ENCODE measurements around the gene GPR146. TPM values are rescaled to one million over a fixed set of nuclear protein-coding genes. Genes with fewer than 3 reads are reported as not detected.
A peak's percentile ranks its signal among the peaks of the same experiment; 100 is the strongest.

Gene GPR146
- total and polyA plus RNA-seq, 2 of the 13 experiments (the other 11 are each of a cell fraction or from before 2014, with no cell fraction given), result 2.0 to 15.9 TPM

GRCh38 chr7:1103009-1103788 lies 58.9 kb downstream of the GPR146 start (continued):
- TF ChIP-seq KLF15 (CRISPR knock-in tag; IDR thresholded peaks at IDR 0.05; ENCODE audit: borderline replicate concordance) (no peak), ZC3H13 (CRISPR knock-in tag; IDR thresholded peaks at IDR 0.05) (no peak), FOXA3 (CRISPR knock-in tag; IDR thresholded peaks at IDR 0.05) (peak; percentile 48; the same call in 1 of the 2 replicates), ZNF235 (CRISPR knock-in tag; IDR thresholded peaks at IDR 0.05; ENCODE audit: borderline replicate concordance) (no peak), ZNF263 (CRISPR knock-in tag; IDR thresholded peaks at IDR 0.05) (no peak), ZNF615 (CRISPR knock-in tag; IDR thresholded peaks at IDR 0.05; ENCODE audit: borderline replicate concordance) (no peak), ZBTB1 (CRISPR knock-in tag; IDR thresholded peaks at IDR 0.05; ENCODE audit: borderline replicate concordance) (no peak), MLXIP (CRISPR knock-in tag; IDR thresholded peaks at IDR 0.05; ENCODE audit: borderline replicate concordance) (no peak), U2AF1 (optimal IDR thresholded peaks at IDR 0.05; ENCODE audit: low read depth, low read length) (no peak), MAFK (conservative IDR thresholded peaks at IDR 0.05 in 1 of 2, IDR thresholded peaks at IDR 0.05 in 1 of 2; ENCODE audit: low read length in 2 of 2) (no peak), PRPF4 (IDR thresholded peaks at IDR 0.05; ENCODE audit: low read depth, low read length, poor library complexity, severe bottlenecking) (peak; percentile 19)

All from HepG2 (cell line).